Lower lobe of right lung (tissue), 2 donors: ENCODE data around the gene EHMT1. TPM values are rescaled to one million over a fixed set of nuclear protein-coding genes. Genes with fewer than 3 reads are reported as not detected.

Source experiments
- ATAC-seq, 2 donors: fragments of 200-7000 bp; cut with Tn5 transposase; one replicate each; pipeline ENCODE4 v1.9.1; 2020 to 2022; ENCODE audit warnings: mild to moderate bottlenecking in 2 of 2, moderate library complexity in 2 of 2
- DNase-seq: peaks from one replicate; pipeline ENCODE4 v3.0.0-alpha.2; 2020
- H3K27ac ChIP-seq: fragments of 200-600 bp; one replicate; pipeline ENCODE4 v1.8.0; 2022
- H3K27me3 ChIP-seq: fragments of 200-600 bp; one replicate; pipeline ENCODE4 v1.8.0; 2022; ENCODE audit warnings: low read depth
- H3K36me3 ChIP-seq: fragments of 200-600 bp; one replicate; pipeline ENCODE4 v1.8.0; 2022; ENCODE audit warnings: mild to moderate bottlenecking
- H3K4me1 ChIP-seq: fragments of 200-600 bp; one replicate; pipeline ENCODE4 v1.8.0; 2022
- H3K4me3 ChIP-seq: fragments of 200-600 bp; one replicate; pipeline ENCODE4 v1.8.0; 2022; ENCODE audit warnings: mild to moderate bottlenecking
- H3K9me3 ChIP-seq: fragments of 200-600 bp; one replicate; pipeline ENCODE4 v1.8.0; 2022
- intact Hi-C: fragments of 100-400 bp; cut with DNase I; formaldehyde crosslinking; loops from one replicate; pipeline ENCODE4 v1.11.0; 2022
- total RNA-seq: library from RNA; stranded (reverse); fragmentation: NEBNext Ultra II Directional; extraction: Animal tissue kit (Norgen Biotek cat#: 25700); gene quantifications from one replicate; pipeline ENCODE4 v1.2.1, GENCODE V29; 2021
- TF ChIP-seq, protein P1 (sequence below): fragments of 200-600 bp; IDR thresholded peaks from one replicate; pipeline ENCODE4 v1.8.0; 2022; ENCODE audit warnings: antibody characterized with exemption, mild to moderate bottlenecking
- donor health status: DM: no; HTN: yes; CAD: no; lungs with severe emphysema.

The EHMT1 gene
- total RNA-seq, 1 donor from 2014 or later: 73.5 TPM

DNA sequence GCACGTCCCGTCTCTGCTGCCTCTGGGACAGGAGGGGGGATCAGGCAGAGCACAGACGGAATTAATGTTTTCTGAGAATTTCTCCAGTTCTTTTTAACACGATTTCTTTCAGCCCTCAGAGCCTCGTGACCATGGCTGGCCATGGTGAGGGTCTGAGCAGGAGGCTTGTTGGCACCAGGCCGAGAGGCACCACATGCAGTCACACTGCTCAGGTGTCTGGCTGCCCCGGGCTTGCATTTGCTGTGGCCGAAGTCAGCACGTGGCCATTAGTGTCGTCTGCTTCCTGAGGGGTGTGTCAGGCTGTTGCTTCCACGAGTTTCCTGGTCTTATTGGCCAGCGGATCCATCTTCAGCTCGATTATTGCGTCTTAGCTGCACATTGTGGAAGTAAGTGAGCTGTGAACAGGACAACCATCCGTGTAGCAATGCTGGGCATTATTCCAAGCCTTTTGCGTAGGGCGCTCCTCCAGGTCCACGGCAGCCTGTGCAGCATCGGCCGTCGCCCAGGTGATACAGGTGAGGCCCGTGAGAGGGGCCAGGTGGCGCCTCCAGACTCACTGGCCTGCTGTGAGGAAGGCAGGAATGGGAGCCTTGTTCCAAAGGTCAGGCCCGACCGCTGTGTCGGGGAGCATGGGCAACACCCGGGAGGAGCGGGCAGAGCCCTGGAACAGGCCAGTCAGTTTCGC, 144.6 kb downstream of the EHMT1 start:
- intact Hi-C loops: no loop called here
- ATAC-seq (no peak), DNase-seq (no peak)
- H3K4me1 ChIP-seq: no peaks in the 10 kb centered on the region
- peaks cover 93% of the 10 kb centered on the region for H3K36me3 ChIP-seq
- H3K27ac ChIP-seq: no peak overlapping the region
- TF ChIP-seq, protein P1, sequence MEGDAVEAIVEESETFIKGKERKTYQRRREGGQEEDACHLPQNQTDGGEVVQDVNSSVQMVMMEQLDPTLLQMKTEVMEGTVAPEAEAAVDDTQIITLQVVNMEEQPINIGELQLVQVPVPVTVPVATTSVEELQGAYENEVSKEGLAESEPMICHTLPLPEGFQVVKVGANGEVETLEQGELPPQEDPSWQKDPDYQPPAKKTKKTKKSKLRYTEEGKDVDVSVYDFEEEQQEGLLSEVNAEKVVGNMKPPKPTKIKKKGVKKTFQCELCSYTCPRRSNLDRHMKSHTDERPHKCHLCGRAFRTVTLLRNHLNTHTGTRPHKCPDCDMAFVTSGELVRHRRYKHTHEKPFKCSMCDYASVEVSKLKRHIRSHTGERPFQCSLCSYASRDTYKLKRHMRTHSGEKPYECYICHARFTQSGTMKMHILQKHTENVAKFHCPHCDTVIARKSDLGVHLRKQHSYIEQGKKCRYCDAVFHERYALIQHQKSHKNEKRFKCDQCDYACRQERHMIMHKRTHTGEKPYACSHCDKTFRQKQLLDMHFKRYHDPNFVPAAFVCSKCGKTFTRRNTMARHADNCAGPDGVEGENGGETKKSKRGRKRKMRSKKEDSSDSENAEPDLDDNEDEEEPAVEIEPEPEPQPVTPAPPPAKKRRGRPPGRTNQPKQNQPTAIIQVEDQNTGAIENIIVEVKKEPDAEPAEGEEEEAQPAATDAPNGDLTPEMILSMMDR: no peak
- no peak overlapping the region for H3K4me3 ChIP-seq
- H3K27me3 ChIP-seq: no peaks in the 10 kb centered on the region
- H3K9me3 ChIP-seq: no peaks in the 10 kb centered on the region

- H3K9me3 ChIP-seq: no peaks in the 10 kb centered on the region
- intact Hi-C loops: no loop called here
- H3K27me3 ChIP-seq: no peaks in the 10 kb centered on the region
- H3K27ac ChIP-seq: no peak overlapping the region
- ATAC-seq: no peak
- no peaks in the 10 kb centered on the region for H3K4me1 ChIP-seq
- TF ChIP-seq, protein P1: no peak
- H3K36me3 ChIP-seq: peaks cover 85% of the 10 kb centered on the region
- no peak for DNase-seq
- no peak overlapping the region for H3K4me3 ChIP-seq
Observed at GRCh38 chr9:137764171-137764671, 145.4 kb downstream of the EHMT1 start.

GRCh38 chr9:137764981-137765380, 146.2 kb downstream of the EHMT1 start:
- ATAC-seq: no peak
- intact Hi-C loops: no loop called here
- Histone ChIP-seq H3K4me3 (no peak overlapping the region), H3K27me3 (no peaks in the 10 kb centered on the region), H3K27ac (no peak overlapping the region), H3K9me3 (no peaks in the 10 kb centered on the region), H3K36me3 (peaks cover 78% of the 10 kb centered on the region), H3K4me1 (no peaks in the 10 kb centered on the region)
- TF ChIP-seq, protein P1: no peak
- no peak for DNase-seq

GRCh38 chr9:137765536-137765935, 146.7 kb downstream of the EHMT1 start:
- H3K4me3 ChIP-seq: no peak overlapping the region

DNA sequence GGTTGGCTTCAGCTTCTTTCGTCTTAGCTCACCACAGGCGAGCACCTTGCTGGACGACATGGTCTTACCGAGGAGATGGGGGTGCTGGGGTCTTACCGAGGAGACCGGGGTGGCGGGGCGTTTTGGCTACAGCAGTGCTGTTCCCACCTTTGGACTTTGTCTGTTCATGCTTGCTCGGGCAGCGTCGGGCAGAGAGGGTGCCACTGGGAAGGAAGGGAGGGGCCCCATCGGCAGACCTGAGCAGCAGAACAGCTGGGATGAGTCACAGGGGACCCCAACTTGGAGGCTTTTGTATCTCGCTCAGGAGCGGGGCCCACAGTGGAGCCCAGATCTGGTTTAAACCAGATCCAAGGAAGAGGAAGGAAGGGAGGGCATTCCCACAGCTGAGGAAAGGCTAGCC, 152.8 kb downstream of the EHMT1 start:
- TF ChIP-seq, protein P1: no peak
- Histone ChIP-seq H3K4me1 (no peaks in the 10 kb centered on the region), H3K27ac (no peak overlapping the region), H3K9me3 (no peaks in the 10 kb centered on the region), H3K27me3 (no peaks in the 10 kb centered on the region), H3K4me3 (no peak overlapping the region), H3K36me3 (peaks cover 71% of the 10 kb centered on the region)
- no peak for ATAC-seq
- no peak for DNase-seq
- intact Hi-C loops: no loop called here

More at GRCh38 chr9:137765536-137765935, 146.7 kb downstream of the EHMT1 start:
- Histone ChIP-seq H3K27ac (no peak overlapping the region), H3K36me3 (peaks cover 75% of the 10 kb centered on the region), H3K9me3 (no peaks in the 10 kb centered on the region), H3K27me3 (no peaks in the 10 kb centered on the region), H3K4me1 (no peaks in the 10 kb centered on the region)
- ATAC-seq: no peak
- intact Hi-C loops: no loop called here
- no peak for DNase-seq
- TF ChIP-seq, protein P1: no peak
